ENCODE results near the gene SLC9A9.

- no peak for TF ChIP-seq CTCF (IDR thresholded peaks at IDR 0.05; ENCODE audit: low read depth, low read length)
- TF ChIP-seq POLR2A (IDR thresholded peaks at IDR 0.05; ENCODE audit: extremely low read depth, insufficient read length) = no peak
- no peak for TF ChIP-seq MAX (IDR thresholded peaks at IDR 0.05; ENCODE audit: low read depth, low read length)
Measured at GRCh38 chr3:143605233-143605950, 242.9 kb downstream of the SLC9A9 start.

All from NB4 (cell line).